ENCODE measurements around the gene TICAM1.
A peak's percentile ranks its signal among the peaks of the same experiment; 100 is the strongest.
"Not testable (repeated sequence)": the region's sequence is repeated elsewhere in the genome, so short reads cannot be mapped to it uniquely, and the experiment has no call there.

TICAM1 gene

DNA sequence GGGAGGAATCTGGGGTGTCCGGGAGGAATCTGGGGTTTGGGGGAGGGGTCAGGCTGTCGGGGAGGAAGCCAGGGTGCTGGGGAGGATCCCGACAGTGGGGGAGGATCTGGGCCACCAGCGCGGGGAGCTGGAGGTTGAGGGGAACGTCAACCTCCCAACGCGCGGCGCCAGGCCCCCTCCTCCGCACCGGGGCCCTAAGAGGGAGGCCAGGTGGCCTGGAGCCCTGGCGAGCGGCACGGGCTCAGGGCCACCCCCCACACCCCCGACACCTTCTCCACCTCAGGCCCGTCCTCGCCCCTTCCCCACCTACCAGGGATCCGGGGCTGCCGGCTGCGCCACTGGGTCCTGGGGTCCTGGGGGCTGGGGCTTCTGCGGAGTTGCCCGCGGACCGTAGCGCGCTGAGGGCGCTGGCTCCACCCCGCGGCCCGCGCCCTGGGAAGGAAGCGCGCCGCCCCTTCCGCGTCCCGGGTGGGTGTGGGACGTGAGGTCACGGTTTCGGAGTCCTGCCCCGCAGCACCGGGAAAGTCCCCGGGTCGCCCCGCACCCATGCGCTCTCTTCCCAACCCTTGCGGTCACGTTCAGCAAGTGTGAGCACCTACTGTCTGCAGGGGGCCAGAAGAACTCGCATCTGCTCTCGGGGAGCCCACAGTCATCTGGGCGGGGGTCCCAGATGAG lies at the start of gene TICAM1:
Gene TICAM1 (minus strand): TSS at position 409 of the 675 bp plus-strand sequence. CDS start 13,335 bp downstream, outside the sequence.
- DNase-seq (ENCODE audit: low read depth in 2 of 3, low spot score in 2 of 3), result peak; percentile 44 to 59 (median 47)

- DNase-seq (ENCODE audit: low read depth in 2 of 3, low spot score in 2 of 3), result no peak
Measured at GRCh38 chr19:4879041-4879440, 47.5 kb upstream of the TICAM1 start.

GRCh38 chr19:4878491-4878968 lies 47.0 kb upstream of the TICAM1 start:
- no peak for DNase-seq (ENCODE audit: low read depth in 2 of 3, low spot score in 2 of 3)

- no peak for DNase-seq (ENCODE audit: low read depth in 2 of 3, low spot score in 2 of 3)
Measured at GRCh38 chr19:4877753-4878490, 46.4 kb upstream of the TICAM1 start.

DNA sequence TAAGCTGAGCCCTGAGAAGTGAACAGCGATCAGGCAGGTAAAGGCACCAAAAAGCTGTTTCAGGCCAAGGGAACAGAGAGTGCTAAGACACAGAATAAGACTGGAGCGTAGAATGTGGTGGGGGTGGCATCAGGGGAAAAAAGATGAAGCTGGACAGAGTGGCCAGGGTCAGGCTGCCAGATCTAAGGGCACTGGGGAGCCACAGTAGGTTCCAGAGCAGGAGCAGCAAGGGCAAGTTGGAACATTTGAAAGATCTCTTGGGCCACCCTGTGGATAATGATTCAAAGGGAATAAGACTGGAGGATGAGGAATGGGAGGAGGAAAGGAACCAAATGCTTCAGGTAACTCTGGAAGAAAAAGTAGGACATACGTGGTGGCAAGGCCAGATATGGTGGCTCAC lies 42.4 kb upstream of the TICAM1 start:
- DNase-seq (ENCODE audit: low read depth in 2 of 3, low spot score in 2 of 3), result no peak

- no peak for DNase-seq (ENCODE audit: low read depth in 2 of 3, low spot score in 2 of 3)
Measured at GRCh38 chr19:4871711-4872110, 40.2 kb upstream of the TICAM1 start.

DNA sequence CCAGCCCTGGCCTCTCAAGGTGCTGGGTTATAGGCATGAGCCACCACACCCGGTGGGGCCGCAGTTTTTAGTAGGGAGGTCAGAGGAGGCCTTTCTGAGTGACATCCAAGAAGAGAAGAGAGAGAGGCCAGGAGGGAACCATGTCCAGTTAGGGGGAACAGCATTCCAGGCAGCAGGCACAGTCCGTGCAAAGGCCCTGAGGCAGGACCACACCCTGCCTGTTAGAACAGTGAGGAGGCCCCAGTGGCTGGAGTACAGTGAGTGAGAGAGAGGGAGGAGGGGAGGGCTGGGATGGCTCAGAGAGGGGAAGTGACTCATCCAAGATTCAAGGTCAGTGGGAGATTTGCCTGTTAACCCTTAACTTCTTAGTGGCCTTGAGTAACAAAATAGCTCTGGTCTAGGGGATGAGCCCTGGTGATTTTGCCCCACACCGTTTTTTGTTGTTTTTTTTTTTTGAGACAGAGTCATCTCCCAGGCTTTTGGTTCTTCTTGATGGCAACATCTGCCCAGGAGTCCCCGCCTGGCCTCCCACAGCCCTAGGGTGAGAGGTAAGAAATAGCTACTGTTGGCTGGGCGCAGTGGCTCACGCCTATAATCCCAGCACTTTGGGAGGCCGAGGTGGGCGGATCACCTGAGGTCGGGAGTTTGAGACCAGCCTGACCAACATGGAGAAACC lies 38.7 kb upstream of the TICAM1 start:
- DNase-seq (ENCODE audit: low read depth in 2 of 3, low spot score in 2 of 3), result no peak

DNA sequence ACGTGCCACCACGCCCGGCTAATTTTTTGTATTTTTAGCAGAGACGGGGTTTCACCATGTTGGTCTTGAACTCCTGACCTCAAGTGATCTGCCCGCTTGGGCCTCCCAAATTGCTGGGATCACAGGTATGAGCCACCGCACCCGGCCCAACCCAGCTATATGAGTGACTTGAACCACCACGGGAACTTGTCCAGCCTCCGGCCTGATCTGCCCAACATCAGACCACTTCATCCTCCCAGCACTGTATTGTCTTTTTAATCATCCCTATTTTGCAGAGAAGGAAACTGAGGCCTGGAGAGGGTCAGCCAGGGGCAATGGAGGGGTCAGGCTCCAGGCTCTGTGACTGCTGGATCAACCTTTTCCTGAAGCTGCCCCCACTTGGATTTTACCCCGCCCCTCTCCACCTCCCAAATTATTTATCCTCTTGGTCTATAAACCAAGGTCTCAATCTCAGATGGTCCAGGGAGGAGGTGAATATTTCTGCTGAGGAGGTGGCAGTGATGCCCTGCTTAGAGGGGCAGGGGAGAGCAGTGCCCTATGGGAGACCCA lies 36.8 kb upstream of the TICAM1 start:
- DNase-seq (ENCODE audit: low read depth in 2 of 3, low spot score in 2 of 3), result no peak

- DNase-seq (ENCODE audit: low read depth in 2 of 3, low spot score in 2 of 3), result peak; percentile 82 to 95 (median 92)
Measured at GRCh38 chr19:4867534-4868285, 36.2 kb upstream of the TICAM1 start, which contains the start of gene PLIN3. Gene PLIN3, minus strand, starts transcription at chr19:4867667. Its CDS starts 6,273 bp downstream, at chr19:4861394.

- no peak for DNase-seq (ENCODE audit: low read depth in 2 of 3, low spot score in 2 of 3)
Measured at GRCh38 chr19:4866595-4867424, 35.3 kb upstream of the TICAM1 start.

- DNase-seq (ENCODE audit: low read depth in 2 of 3, low spot score in 2 of 3), result no peak
Measured at GRCh38 chr19:4861147-4861546, 29.6 kb upstream of the TICAM1 start.

DNA sequence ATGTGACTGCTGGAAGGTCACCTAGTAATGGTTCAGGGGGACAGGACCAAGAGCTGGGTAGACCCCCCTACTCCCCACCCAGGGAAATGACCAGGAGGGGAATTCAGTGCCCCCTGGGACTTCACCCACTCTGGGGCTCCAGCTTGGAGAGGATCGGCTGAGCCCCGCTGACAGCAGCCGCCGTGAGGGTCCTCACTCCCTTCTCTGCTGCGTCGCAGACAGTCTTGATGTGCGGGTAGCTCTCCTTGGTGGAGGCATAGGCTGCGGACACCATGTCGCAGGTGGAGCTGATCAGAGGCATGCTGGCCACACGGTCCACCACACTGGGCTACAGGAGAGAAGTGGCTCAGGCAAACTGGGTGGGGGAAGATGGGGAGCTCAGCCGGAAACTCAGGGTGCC lies 28.2 kb upstream of the TICAM1 start:
- no peak for DNase-seq (ENCODE audit: low read depth in 2 of 3, low spot score in 2 of 3)

DNA sequence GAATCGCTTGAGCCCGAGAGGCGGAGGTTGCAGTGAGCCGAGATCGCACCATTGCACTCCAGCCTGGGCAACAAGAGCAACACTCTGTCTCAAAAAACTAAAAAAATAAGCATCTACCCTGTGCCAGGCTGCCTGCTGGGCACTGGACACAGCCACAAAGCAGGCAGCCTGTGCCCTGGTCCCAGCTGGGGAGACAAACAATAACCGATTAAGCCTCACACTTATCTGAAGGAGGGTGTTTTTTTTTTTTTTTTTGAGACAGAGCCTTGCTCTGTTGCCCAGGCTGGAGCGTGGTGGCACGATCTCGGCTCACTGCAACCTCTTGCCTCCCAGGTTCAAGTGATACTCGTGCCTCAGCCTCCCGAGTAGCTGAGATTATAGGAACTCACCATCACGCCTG lies 25.0 kb upstream of the TICAM1 start:
- not testable (repeated sequence) for DNase-seq (ENCODE audit: low read depth in 2 of 3, low spot score in 2 of 3)

- not testable (repeated sequence) for DNase-seq (ENCODE audit: low read depth in 2 of 3, low spot score in 2 of 3)
Measured at GRCh38 chr19:4853506-4853905, 22.0 kb upstream of the TICAM1 start.

- no peak for DNase-seq (ENCODE audit: low read depth in 2 of 3, low spot score in 2 of 3)
Measured at GRCh38 chr19:4852484-4852883, 21.0 kb upstream of the TICAM1 start.

GRCh38 chr19:4851551-4852290 lies 20.2 kb upstream of the TICAM1 start:
- DNase-seq (ENCODE audit: low read depth in 2 of 3, low spot score in 2 of 3), result peak; percentile 55 to 77 (median 69)

- DNase-seq (ENCODE audit: low read depth in 2 of 3, low spot score in 2 of 3), result no peak
Measured at GRCh38 chr19:4849019-4849418, 17.5 kb upstream of the TICAM1 start.

DNA sequence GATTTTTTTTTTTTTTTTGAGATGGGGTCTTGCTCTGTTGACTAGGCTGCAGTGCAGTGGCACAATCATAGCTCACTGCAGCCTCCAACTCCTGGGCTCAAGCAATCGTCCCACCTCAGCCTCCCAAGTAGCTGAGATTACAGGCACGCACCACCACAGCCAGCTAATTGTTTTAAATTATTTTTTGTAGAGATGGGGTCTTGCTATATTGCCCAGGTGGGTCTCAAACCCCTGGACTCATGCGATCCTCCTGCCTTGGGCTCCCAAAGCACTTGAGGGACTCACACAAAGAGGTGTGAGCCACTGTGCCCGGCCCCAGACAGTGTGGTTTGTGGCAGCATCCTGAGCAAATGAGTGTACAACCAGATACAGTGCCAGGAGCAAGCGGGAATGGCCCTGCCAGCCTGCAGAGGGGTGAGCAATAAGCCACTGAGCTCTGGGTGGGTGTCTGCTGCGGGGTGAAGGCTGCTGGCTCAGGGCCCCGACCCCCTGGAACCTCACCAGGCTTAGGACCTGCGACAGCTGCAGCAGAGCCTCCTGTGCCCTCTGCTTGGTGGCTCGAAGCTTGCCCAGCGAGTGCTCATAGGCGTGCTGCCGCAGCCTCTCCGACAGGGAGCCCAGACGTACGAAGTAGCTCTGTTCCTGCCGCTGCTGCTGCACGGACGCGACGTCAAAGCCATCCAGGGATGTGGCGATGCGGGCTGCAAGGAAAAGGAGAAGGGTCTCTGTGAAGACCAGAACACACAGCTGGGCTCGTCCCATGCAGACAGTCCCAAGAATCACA lies 15.9 kb upstream of the TICAM1 start:
- DNase-seq (ENCODE audit: low read depth in 2 of 3, low spot score in 2 of 3), result no peak
